ENCODE measurements around the gene MRFAP1L1. TPM values are rescaled to one million over a fixed set of nuclear protein-coding genes. Genes with fewer than 3 reads are reported as not detected.

MRFAP1L1 gene
- total and polyA plus RNA-seq, 9 of the 15 experiments (the other 6 are each of a cell fraction or from before 2014, with no cell fraction given): 37.6 to 111 (median 83.8) TPM

- Histone ChIP-seq H3K4me1 (replicated peaks in 1 of 2; ENCODE audit: control insufficient read depth in 2 of 2, insufficient read depth in 2 of 2, low read length in 2 of 2) (peaks cover 18 to 33% of the 10 kb centered on the region in 2 experiments), H3K27ac (ENCODE audit: extremely low read depth, low read depth, low read length) (no peak overlapping the region; the same call in 2 of the 3 replicates), H3K9me1 (ENCODE audit: control insufficient read depth, insufficient read depth, low read length) (no peaks in the 10 kb centered on the region), H3K27me3 (ENCODE audit: control insufficient read depth in 2 of 2, insufficient read depth in 2 of 2, low read length in 2 of 2) (no peaks in the 10 kb centered on the region), H3K79me2 (ENCODE audit: control insufficient read depth, insufficient read depth, low read length) (peaks cover 9% of the 10 kb centered on the region; the same call in 2 of the 3 replicates), H3K9me3 (replicated peaks; ENCODE audit: control insufficient read depth, insufficient read depth, low read depth, low read length) (no peaks in the 10 kb centered on the region), H4K20me1 (replicated peaks; ENCODE audit: control insufficient read depth, insufficient read depth, low read length) (no peaks in the 10 kb centered on the region), H3K4me2 (ENCODE audit: insufficient read depth, low read length) (no peak overlapping the region; the same call in 1 of the 2 replicates), H3K36me3 (ENCODE audit: control insufficient read depth, insufficient read depth, low read length) (peaks cover 16% of the 10 kb centered on the region), H3K4me3 (no peak overlapping the region), H2AFZ (ENCODE audit: low read depth, low read length) (0 out of 2 replicates have a peak overlapping the region, but pooled peaks have one; percentile 25), H3K9ac (ENCODE audit: insufficient read depth in 1 of 2, low read depth in 2 of 2, low read length in 2 of 2) (peak overlapping the region in 1 of 2 experiments; percentile 24; a peak in 1 of 4 replicates)
- in situ Hi-C loops (cut with MboI) (no loop called here), intact Hi-C loops (cut with micrococcal nuclease) (no loop called here)
- ATAC-seq (no peak), FAIRE-seq (no peak), DNase-seq (ENCODE audit: extremely low read depth in 1 of 4, low spot score in 3 of 4) (no peak)
- ChIA-PET CTCF (ENCODE audit: low intra/inter-chr PET ratio) (no interaction called here), POLR2A (interaction anchor here (0.6 to 1.8 kb wide), 3 partner anchors 10 to 188 kb away, joined by 3 to 8 read pairs (median 4); partner anchors contain the start of gene MRFAP1L1)
- BruUV-seq (replicated peaks): no TSS peak
- 50% methylated on average over 5 of the region's 5 CpGs for WGBS (ENCODE audit: insufficient coverage, low coverage, missing lambda C conversion rate)
- no peak for TF ChIP-seq MTA3 (IDR thresholded peaks at IDR 0.05; ENCODE audit: borderline replicate concordance)
- TF ChIP-seq ZFP36 (IDR thresholded peaks at IDR 0.05; ENCODE audit: low read depth, low read length, partially characterized antibody): peak; percentile 68
- no peak for TF ChIP-seq HDAC6 (IDR thresholded peaks at IDR 0.05; ENCODE audit: low read depth, low read length)
- no peak for TF ChIP-seq ZNF140 (CRISPR knock-in tag; IDR thresholded peaks at IDR 0.05)
Measured at GRCh38 chr4:6699388-6699787, 10.3 kb downstream of the MRFAP1L1 start.

GRCh38 chr4:6697131-6697530, 12.5 kb downstream of the MRFAP1L1 start:
- no peak overlapping the region; a peak in 1 of 4 replicates for H3K9ac ChIP-seq (ENCODE audit: insufficient read depth in 1 of 2, low read depth in 2 of 2, low read length in 2 of 2)
- H3K27me3 ChIP-seq (ENCODE audit: control insufficient read depth in 2 of 2, insufficient read depth in 2 of 2, low read length in 2 of 2): no peaks in the 10 kb centered on the region
- ATAC-seq (no peak), DNase-seq (ENCODE audit: extremely low read depth in 1 of 4, low spot score in 3 of 4) (no peak), FAIRE-seq (no peak)
- H3K9me1 ChIP-seq (ENCODE audit: control insufficient read depth, insufficient read depth, low read length): no peaks in the 10 kb centered on the region
- POLR2A ChIA-PET: interaction anchor here (1.0 to 5.8 kb wide), 2 partner anchors 13 to 22 kb away, joined by 5 to 38 read pairs; partner anchors contain the start of gene MRFAP1L1
- no peak overlapping the region for H3K27ac ChIP-seq (ENCODE audit: extremely low read depth, low read depth, low read length)
- H3K4me3 ChIP-seq: no peak overlapping the region
- no peak overlapping the region for H3K4me2 ChIP-seq (ENCODE audit: insufficient read depth, low read length)
- TF ChIP-seq TBL1XR1 (IDR thresholded peaks at IDR 0.05; ENCODE audit: low read length in 2 of 2): no peak
- no peak for TF ChIP-seq ZNF274 (IDR thresholded peaks at IDR 0.05; ENCODE audit: borderline replicate concordance, low read depth, low read length)
- TF ChIP-seq, protein P1, sequence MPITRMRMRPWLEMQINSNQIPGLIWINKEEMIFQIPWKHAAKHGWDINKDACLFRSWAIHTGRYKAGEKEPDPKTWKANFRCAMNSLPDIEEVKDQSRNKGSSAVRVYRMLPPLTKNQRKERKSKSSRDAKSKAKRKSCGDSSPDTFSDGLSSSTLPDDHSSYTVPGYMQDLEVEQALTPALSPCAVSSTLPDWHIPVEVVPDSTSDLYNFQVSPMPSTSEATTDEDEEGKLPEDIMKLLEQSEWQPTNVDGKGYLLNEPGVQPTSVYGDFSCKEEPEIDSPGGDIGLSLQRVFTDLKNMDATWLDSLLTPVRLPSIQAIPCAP (CRISPR knock-in tag; IDR thresholded peaks at IDR 0.05; ENCODE audit: borderline replicate concordance): no peak
- no peak for TF ChIP-seq KLF10 (CRISPR knock-in tag; IDR thresholded peaks at IDR 0.05)
- TF ChIP-seq HDAC2 (IDR thresholded peaks at IDR 0.05): no peak
- TF ChIP-seq ZNF696 (CRISPR knock-in tag; conservative IDR thresholded peaks at IDR 0.05): no peak
- TF ChIP-seq, protein P2, sequence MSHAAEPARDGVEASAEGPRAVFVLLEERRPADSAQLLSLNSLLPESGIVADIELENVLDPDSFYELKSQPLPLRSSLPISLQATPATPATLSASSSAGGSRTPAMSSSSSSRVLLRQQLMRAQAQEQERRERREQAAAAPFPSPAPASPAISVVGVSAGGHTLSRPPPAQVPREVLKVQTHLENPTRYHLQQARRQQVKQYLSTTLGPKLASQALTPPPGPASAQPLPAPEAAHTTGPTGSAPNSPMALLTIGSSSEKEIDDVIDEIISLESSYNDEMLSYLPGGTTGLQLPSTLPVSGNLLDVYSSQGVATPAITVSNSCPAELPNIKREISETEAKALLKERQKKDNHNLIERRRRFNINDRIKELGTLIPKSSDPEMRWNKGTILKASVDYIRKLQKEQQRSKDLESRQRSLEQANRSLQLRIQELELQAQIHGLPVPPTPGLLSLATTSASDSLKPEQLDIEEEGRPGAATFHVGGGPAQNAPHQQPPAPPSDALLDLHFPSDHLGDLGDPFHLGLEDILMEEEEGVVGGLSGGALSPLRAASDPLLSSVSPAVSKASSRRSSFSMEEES (CRISPR knock-in tag; IDR thresholded peaks at IDR 0.05): no peak
- TF ChIP-seq DDX20 (tag; IDR thresholded peaks at IDR 0.05; ENCODE audit: low read depth): no peak
- no peaks in the 10 kb centered on the region for H3K79me2 ChIP-seq (ENCODE audit: control insufficient read depth, insufficient read depth, low read length)
- H2AFZ ChIP-seq (ENCODE audit: low read depth, low read length): no peak overlapping the region
- no TSS peak for BruUV-seq (replicated peaks)
- H3K9me3 ChIP-seq (replicated peaks; ENCODE audit: control insufficient read depth, insufficient read depth, low read depth, low read length): no peaks in the 10 kb centered on the region
- peaks cover 40 to 48% of the 10 kb centered on the region in 2 experiments for H3K4me1 ChIP-seq (replicated peaks in 1 of 2; ENCODE audit: control insufficient read depth in 2 of 2, insufficient read depth in 2 of 2, low read length in 2 of 2)
- WGBS (ENCODE audit: insufficient coverage, low coverage, missing lambda C conversion rate): 86% methylated on average over 6 of the region's 6 CpGs
- CTCF ChIA-PET (ENCODE audit: low intra/inter-chr PET ratio): no interaction called here
- intact Hi-C loops (cut with micrococcal nuclease): no loop called here
- in situ Hi-C loops (cut with MboI): no loop called here
- H4K20me1 ChIP-seq (replicated peaks; ENCODE audit: control insufficient read depth, insufficient read depth, low read length): no peaks in the 10 kb centered on the region
- no peaks in the 10 kb centered on the region for H3K36me3 ChIP-seq (ENCODE audit: control insufficient read depth, insufficient read depth, low read length)
